PC-9 (cell line): Measurements from ENCODE around the gene ZDHHC19. TPM values are rescaled to one million over a fixed set of nuclear protein-coding genes. Genes with fewer than 3 reads are reported as not detected.
"Not testable (repeated sequence)": the region's sequence is repeated elsewhere in the genome, so short reads cannot be mapped to it uniquely, and the experiment has no call there.

Source experiments
- BruUV-seq: library from RNA; stranded (reverse); fragments of 400-500 nt; replicated peaks from 2 replicates; lab custom pipeline; 2021; lab: Mats Ljungman, UMichigan
- CTCF ChIA-PET: fragments of 300-600 bp; sonication (Branson Sonifier 250); formaldehyde crosslinking; loops from one replicate; lab custom pipeline; 2022; ENCODE audit warnings: antibody characterized with exemption; lab: Charles Lee
- POLR2A ChIA-PET: fragments of 300-600 bp; sonication (Branson Sonifier 250); formaldehyde crosslinking; loops from one replicate; lab custom pipeline; 2022; ENCODE audit warnings: antibody characterized with exemption; ENCODE audit not compliant: unreplicated experiment; lab: Charles Lee
- DNase-seq, 2 experiments: peaks; one replicate each; pipeline versions ENCODE4 v3.0.0 to v3.0.0-alpha.2; 2015 to 2022; ENCODE audit warnings: mixed read lengths in 1 of 2
- H2AFZ ChIP-seq: fragments of 200-600 bp; sonication (generic); 2 replicates; pipeline ENCODE4 v1.8.1; 2017; ENCODE audit warnings: antibody characterized with exemption
- H3F3A ChIP-seq: fragments of 200-600 bp; sonication (generic); 2 replicates; pipeline ENCODE4 v1.8.1; 2017; ENCODE audit warnings: antibody characterized with exemption, mild to moderate bottlenecking, low read depth; ENCODE audit not compliant: insufficient read depth
- H3K27ac ChIP-seq: fragments of 200-600 bp; sonication (generic); 2 replicates; pipeline ENCODE4 v1.6.1; 2016; ENCODE audit warnings: mixed run types
- H3K27me3 ChIP-seq: fragments of 200-600 bp; sonication (generic); 2 replicates; pipeline ENCODE4 v1.6.1; 2016; ENCODE audit warnings: low read depth, mixed run types; ENCODE audit not compliant: insufficient read depth
- H3K36me3 ChIP-seq: fragments of 200-600 bp; sonication (generic); 2 replicates; pipeline ENCODE4 v1.6.1; 2016; ENCODE audit warnings: low read depth, mixed run types
- H3K4me1 ChIP-seq: fragments of 200-600 bp; sonication (generic); replicated peaks from 2 replicates; pipeline ENCODE4 v1.6.1; 2016; ENCODE audit warnings: mixed run types; ENCODE audit not compliant: insufficient read depth
- H3K4me2 ChIP-seq: fragments of 200-600 bp; sonication (generic); 2 replicates; pipeline ENCODE4 v1.6.1; 2017; ENCODE audit warnings: mixed run types
- H3K4me3 ChIP-seq: fragments of 200-600 bp; sonication (generic); 2 replicates; pipeline ENCODE4 v1.6.1; 2016; ENCODE audit warnings: mixed run types
- H3K79me2 ChIP-seq: fragments of 200-600 bp; sonication (generic); 2 replicates; pipeline ENCODE4 v1.6.1; 2017; ENCODE audit warnings: low read depth, mixed run types
- H3K9me2 ChIP-seq: fragments of 200-600 bp; sonication (generic); 2 replicates; pipeline ENCODE4 v1.8.1; 2017; ENCODE audit warnings: mild to moderate bottlenecking; ENCODE audit not compliant: insufficient read depth
- H3K9me3 ChIP-seq: fragments of 200-600 bp; sonication (generic); 2 replicates; pipeline ENCODE4 v1.8.1; 2016; ENCODE audit warnings: low read depth; ENCODE audit not compliant: insufficient read depth
- H4K20me1 ChIP-seq: fragments of 200-600 bp; sonication (generic); 2 replicates; pipeline ENCODE4 v1.8.1; 2017; ENCODE audit not compliant: insufficient read depth
- CTCF ChIP-seq: fragments of 200-600 bp; sonication (generic); conservative IDR thresholded peaks from 2 replicates; pipeline ENCODE4 v1.6.1; 2017; ENCODE audit warnings: mixed run types, antibody characterized with exemption, mild to moderate bottlenecking, moderate library complexity
- EZH2 ChIP-seq: fragments of 200-600 bp; sonication (generic); IDR thresholded peaks from 2 replicates; pipeline ENCODE4 v1.8.0; 2017; ENCODE audit warnings: antibody characterized with exemption, low read depth
- intact Hi-C: fragments of 100-400 bp; cut with micrococcal nuclease; formaldehyde crosslinking; loops from one replicate; pipeline ENCODE4 v1.10.0; 2022; ENCODE audit not compliant: unreplicated experiment
- total RNA-seq: library from RNA; stranded (reverse); gene quantifications from 2 replicates; pipeline ENCODE4 v1.2.3, GENCODE V29; 2021

Gene ZDHHC19
- total RNA-seq, 1 experiment from 2014 or later: not detected

GRCh38 chr3:196175722-196176121, 35.5 kb downstream of the ZDHHC19 start:
- BruUV-seq: no TSS peak
- Histone ChIP-seq H3K4me3 (no peak overlapping the region), H3K9me2 (no peaks in the 10 kb centered on the region), H4K20me1 (no peaks in the 10 kb centered on the region; the same call in 1 of the 2 replicates), H3K4me1 (peaks cover 11% of the 10 kb centered on the region; the same call in 1 of the 2 replicates), H3K27me3 (no peaks in the 10 kb centered on the region), H3K79me2 (no peaks in the 10 kb centered on the region), H3K9me3 (no peaks in the 10 kb centered on the region), H3K27ac (no peak overlapping the region), H3F3A (peaks cover 14% of the 10 kb centered on the region), H3K4me2 (no peak overlapping the region), H2AFZ (no peak overlapping the region), H3K36me3 (no peaks in the 10 kb centered on the region)
- DNase-seq: no peak
- POLR2A ChIA-PET: no interaction called here
- intact Hi-C loops: no loop called here
- TF ChIP-seq EZH2 (no peak), CTCF (no peak)
- CTCF ChIA-PET: no interaction called here

- Histone ChIP-seq H3K4me3 (no peak overlapping the region), H3K4me1 (peaks cover 11% of the 10 kb centered on the region; the same call in 1 of the 2 replicates), H3K79me2 (no peaks in the 10 kb centered on the region), H3K27me3 (no peaks in the 10 kb centered on the region), H3K36me3 (no peaks in the 10 kb centered on the region), H3K4me2 (no peak overlapping the region), H3K9me3 (no peaks in the 10 kb centered on the region), H4K20me1 (no peaks in the 10 kb centered on the region; the same call in 1 of the 2 replicates), H2AFZ (no peak overlapping the region), H3F3A (peaks cover 12% of the 10 kb centered on the region), H3K9me2 (no peaks in the 10 kb centered on the region), H3K27ac (no peak overlapping the region)
- intact Hi-C loops: no loop called here
- no peak for DNase-seq
- TF ChIP-seq EZH2 (no peak), CTCF (no peak)
- ChIA-PET POLR2A (no interaction called here), CTCF (no interaction called here)
- no TSS peak for BruUV-seq
Observed at GRCh38 chr3:196175116-196175625, 36.0 kb downstream of the ZDHHC19 start.

GRCh38 chr3:196174652-196175051, 36.5 kb downstream of the ZDHHC19 start:
- intact Hi-C loops: no loop called here
- H3K27ac ChIP-seq: no peak overlapping the region
- no peak for DNase-seq
- no peaks in the 10 kb centered on the region for H3K9me2 ChIP-seq
- H3K27me3 ChIP-seq: no peaks in the 10 kb centered on the region
- H3F3A ChIP-seq: peaks cover 8% of the 10 kb centered on the region
- H3K79me2 ChIP-seq: no peaks in the 10 kb centered on the region
- no peak for TF ChIP-seq CTCF
- TF ChIP-seq EZH2: no peak
- H3K4me3 ChIP-seq: no peak overlapping the region
- no peaks in the 10 kb centered on the region for H3K9me3 ChIP-seq
- CTCF ChIA-PET: no interaction called here
- H3K4me1 ChIP-seq: peaks cover 8% of the 10 kb centered on the region; the same call in 1 of the 2 replicates
- POLR2A ChIA-PET: no interaction called here
- no peak overlapping the region for H2AFZ ChIP-seq
- H4K20me1 ChIP-seq: no peaks in the 10 kb centered on the region; the same call in 1 of the 2 replicates
- no peak overlapping the region for H3K4me2 ChIP-seq
- no TSS peak for BruUV-seq
- H3K36me3 ChIP-seq: no peaks in the 10 kb centered on the region

GRCh38 chr3:196170296-196170695, 40.9 kb downstream of the ZDHHC19 start:
- H3K9me2 ChIP-seq, CTCF ChIA-PET, H3K9me3 ChIP-seq, intact Hi-C loops, H3K79me2 ChIP-seq, DNase-seq, BruUV-seq, H2AFZ ChIP-seq, H3K4me1 ChIP-seq, H3K36me3 ChIP-seq, H3K27ac ChIP-seq, H3K27me3 ChIP-seq, H4K20me1 ChIP-seq, H3K4me3 ChIP-seq, H3K4me2 ChIP-seq: not testable (repeated sequence)
- peaks cover 11% of the 10 kb centered on the region; the same call in 1 of the 2 replicates for H3F3A ChIP-seq
- POLR2A ChIA-PET: interaction anchor here (0.6 kb wide), 1 partner anchor 38 kb away, joined by 3 read pairs; no protein-coding TSS in a partner anchor
